Measurements from ENCODE around the gene DLGAP4.

Gene DLGAP4

DNA sequence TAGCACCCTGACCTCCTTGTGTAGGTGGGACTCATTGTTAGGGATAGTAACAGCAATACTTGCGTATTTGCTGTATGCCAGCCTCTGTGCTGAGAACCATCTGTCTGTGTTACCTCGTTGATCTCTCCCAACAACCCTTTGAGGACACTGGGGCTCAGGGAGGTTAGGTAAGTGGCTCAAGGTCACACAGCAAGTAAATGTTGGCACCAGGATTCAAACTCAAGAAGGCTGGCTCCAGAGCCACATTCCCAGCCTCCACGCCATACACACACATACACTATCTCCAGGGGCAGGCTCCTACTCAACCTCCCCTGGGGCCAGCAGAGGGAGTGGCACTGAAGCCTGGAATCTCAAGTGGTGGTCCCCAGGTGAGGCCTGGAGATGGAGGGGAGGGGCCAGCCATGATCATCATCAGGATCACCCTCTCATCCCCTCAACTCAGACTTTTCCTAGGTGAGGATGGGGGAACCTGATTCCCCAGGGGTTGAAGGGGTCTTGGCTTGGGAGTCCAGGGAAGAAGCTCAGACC lies 109.4 kb downstream of the DLGAP4 start:
- DNase-seq (ENCODE audit: extremely low spot score), result no peak
- TF ChIP-seq SUZ12 (IDR thresholded peaks at IDR 0.05) (no peak), SP1 (IDR thresholded peaks at IDR 0.05) (no peak), NFRKB (IDR thresholded peaks at IDR 0.05) (no peak)
- ChIA-PET POLR2A (no interaction called here), CTCF (no interaction called here)

DNA sequence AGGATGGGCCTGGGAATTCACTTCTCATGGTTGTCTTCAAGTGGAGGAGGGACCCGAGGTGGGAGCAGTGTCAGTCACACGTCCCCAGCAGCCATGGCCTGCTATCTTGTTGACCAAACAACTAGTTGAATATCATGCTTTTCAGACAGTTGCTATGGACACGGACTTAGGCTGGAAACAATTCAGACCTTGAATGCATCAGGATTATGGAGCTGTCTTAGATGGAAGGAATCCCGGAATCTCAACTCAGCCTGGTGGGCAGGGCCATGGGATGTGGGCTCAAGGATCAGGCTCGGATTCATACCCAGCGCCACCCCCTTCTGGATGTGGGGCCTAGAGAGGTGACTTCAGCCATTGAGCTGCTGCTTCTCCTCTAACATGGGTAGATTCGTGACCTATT lies 112.6 kb downstream of the DLGAP4 start:
- CTCF ChIA-PET, result no interaction called here
- TF ChIP-seq NFRKB (IDR thresholded peaks at IDR 0.05) (no peak), SUZ12 (IDR thresholded peaks at IDR 0.05) (no peak), ARNT (IDR thresholded peaks at IDR 0.05) (no peak), FOXA1 (IDR thresholded peaks at IDR 0.05) (no peak), L3MBTL2 (conservative IDR thresholded peaks at IDR 0.05) (no peak), CTBP1 (IDR thresholded peaks at IDR 0.05; ENCODE audit: borderline replicate concordance) (no peak), BHLHE40 (IDR thresholded peaks at IDR 0.05; ENCODE audit: borderline replicate concordance) (no peak), ELF4 (IDR thresholded peaks at IDR 0.05) (no peak), SP1 (IDR thresholded peaks at IDR 0.05) (no peak), FOXK2 (IDR thresholded peaks at IDR 0.05) (no peak), HDGF (IDR thresholded peaks at IDR 0.05; ENCODE audit: borderline replicate concordance) (no peak), TARDBP (IDR thresholded peaks at IDR 0.05) (no peak), LEF1 (IDR thresholded peaks at IDR 0.05; ENCODE audit: borderline replicate concordance) (no peak), ZNF384 (IDR thresholded peaks at IDR 0.05) (no peak), FOXM1 (IDR thresholded peaks at IDR 0.05; ENCODE audit: borderline replicate concordance) (no peak)
- TF ChIP-seq, protein P1, sequence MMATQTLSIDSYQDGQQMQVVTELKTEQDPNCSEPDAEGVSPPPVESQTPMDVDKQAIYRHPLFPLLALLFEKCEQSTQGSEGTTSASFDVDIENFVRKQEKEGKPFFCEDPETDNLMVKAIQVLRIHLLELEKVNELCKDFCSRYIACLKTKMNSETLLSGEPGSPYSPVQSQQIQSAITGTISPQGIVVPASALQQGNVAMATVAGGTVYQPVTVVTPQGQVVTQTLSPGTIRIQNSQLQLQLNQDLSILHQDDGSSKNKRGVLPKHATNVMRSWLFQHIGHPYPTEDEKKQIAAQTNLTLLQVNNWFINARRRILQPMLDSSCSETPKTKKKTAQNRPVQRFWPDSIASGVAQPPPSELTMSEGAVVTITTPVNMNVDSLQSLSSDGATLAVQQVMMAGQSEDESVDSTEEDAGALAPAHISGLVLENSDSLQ (IDR thresholded peaks at IDR 0.05), result no peak
- no peak for DNase-seq (ENCODE audit: extremely low spot score)

DNA sequence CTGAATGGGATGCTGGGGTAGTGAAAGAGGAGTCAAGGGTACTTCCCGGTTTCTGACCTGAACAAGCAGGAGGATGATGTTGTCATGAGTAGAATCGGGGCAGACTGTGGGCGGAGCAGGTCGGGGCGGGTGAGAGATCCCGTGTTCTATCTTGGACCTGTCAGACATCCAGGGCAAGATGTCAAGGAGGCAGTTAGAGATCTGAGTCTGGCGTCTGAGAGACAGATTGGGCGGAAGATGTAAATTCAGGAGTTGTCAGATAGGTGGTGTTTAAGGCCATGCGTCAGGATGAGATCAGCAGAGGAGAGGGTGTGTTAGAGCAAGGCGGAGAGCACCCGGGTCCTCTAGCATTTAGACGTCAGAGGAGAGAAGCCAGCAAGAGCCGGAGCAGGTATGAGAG lies 115.5 kb downstream of the DLGAP4 start:
- ChIA-PET CTCF (no interaction called here), POLR2A (no interaction called here)
- DNase-seq (ENCODE audit: extremely low spot score), result no peak
- TF ChIP-seq TARDBP (IDR thresholded peaks at IDR 0.05), result no peak
- no peak for TF ChIP-seq L3MBTL2 (conservative IDR thresholded peaks at IDR 0.05)
- no peak for TF ChIP-seq ARNT (IDR thresholded peaks at IDR 0.05)
- TF ChIP-seq SUZ12 (IDR thresholded peaks at IDR 0.05), result no peak
- no peak for TF ChIP-seq LEF1 (IDR thresholded peaks at IDR 0.05; ENCODE audit: borderline replicate concordance)
- no peak for TF ChIP-seq FOXM1 (IDR thresholded peaks at IDR 0.05; ENCODE audit: borderline replicate concordance)
- TF ChIP-seq, protein P1 (IDR thresholded peaks at IDR 0.05), result no peak
- TF ChIP-seq SP1 (IDR thresholded peaks at IDR 0.05), result no peak
- TF ChIP-seq HDGF (IDR thresholded peaks at IDR 0.05; ENCODE audit: borderline replicate concordance), result no peak
- no peak for TF ChIP-seq FOXK2 (IDR thresholded peaks at IDR 0.05)
- TF ChIP-seq CTBP1 (IDR thresholded peaks at IDR 0.05; ENCODE audit: borderline replicate concordance), result no peak
- no peak for TF ChIP-seq FOXA1 (IDR thresholded peaks at IDR 0.05)
- no peak for TF ChIP-seq ZNF384 (IDR thresholded peaks at IDR 0.05)
- no peak for TF ChIP-seq ELF4 (IDR thresholded peaks at IDR 0.05)

More for the DNA sequence above, 112.6 kb downstream of the DLGAP4 start:
- POLR2A ChIA-PET, result no interaction called here

DNA sequence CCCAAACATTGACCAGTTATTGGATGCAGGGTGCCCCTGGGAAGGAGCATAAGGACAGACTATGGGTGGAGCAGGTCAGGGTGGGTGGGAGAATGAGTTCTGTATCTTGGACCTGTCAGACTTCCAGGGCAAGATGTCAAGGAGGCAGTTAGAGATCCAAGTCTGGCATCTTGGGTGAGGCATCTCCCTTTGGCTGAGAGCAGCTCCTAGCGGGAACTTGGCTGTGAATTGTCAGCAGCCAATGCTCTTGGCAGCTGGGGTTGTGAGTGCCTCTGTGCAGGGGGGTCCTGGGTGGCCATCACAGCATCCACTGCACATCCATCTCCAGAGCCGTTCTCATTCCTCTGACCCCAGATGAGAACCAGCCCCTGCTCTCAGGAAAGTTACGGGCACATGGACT lies 118.2 kb downstream of the DLGAP4 start:
- CTCF ChIA-PET, result no interaction called here

DNA sequence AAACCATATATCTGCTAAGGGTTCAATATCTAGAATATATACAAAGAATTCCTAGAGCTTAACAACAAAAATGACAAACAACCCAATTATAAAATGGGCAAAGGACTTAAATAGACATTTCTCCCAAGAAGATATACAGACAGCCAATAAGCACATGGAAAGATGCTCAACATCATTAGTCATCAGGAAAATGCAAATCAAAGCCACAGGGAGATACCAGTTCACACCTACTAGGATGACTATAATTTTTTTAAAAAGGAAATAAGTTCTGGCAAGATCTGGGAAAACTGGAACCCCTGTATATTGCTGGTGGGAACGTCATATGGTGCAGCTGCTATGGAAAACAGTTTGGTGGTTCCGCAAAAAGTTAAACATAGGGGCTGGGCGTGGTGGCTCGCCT lies 119.0 kb downstream of the DLGAP4 start:
- TF ChIP-seq L3MBTL2 (conservative IDR thresholded peaks at IDR 0.05), result no peak
- no peak for DNase-seq (ENCODE audit: extremely low spot score)
- ChIA-PET POLR2A (no interaction called here), CTCF (no interaction called here)

More for the DNA sequence above, 118.2 kb downstream of the DLGAP4 start:
- TF ChIP-seq NFRKB (IDR thresholded peaks at IDR 0.05) (no peak), FOXK2 (IDR thresholded peaks at IDR 0.05) (no peak), L3MBTL2 (conservative IDR thresholded peaks at IDR 0.05) (no peak), ARNT (IDR thresholded peaks at IDR 0.05) (no peak), ZNF384 (IDR thresholded peaks at IDR 0.05) (no peak), HDGF (IDR thresholded peaks at IDR 0.05; ENCODE audit: borderline replicate concordance) (no peak), TARDBP (IDR thresholded peaks at IDR 0.05) (no peak), SUZ12 (IDR thresholded peaks at IDR 0.05) (no peak), CTBP1 (IDR thresholded peaks at IDR 0.05; ENCODE audit: borderline replicate concordance) (no peak), FOXA1 (IDR thresholded peaks at IDR 0.05) (no peak), ELF4 (IDR thresholded peaks at IDR 0.05) (no peak), FOXM1 (IDR thresholded peaks at IDR 0.05; ENCODE audit: borderline replicate concordance) (no peak)
- TF ChIP-seq, protein P1 (IDR thresholded peaks at IDR 0.05), result no peak
- POLR2A ChIA-PET, result no interaction called here
- DNase-seq (ENCODE audit: extremely low spot score), result no peak

DNA sequence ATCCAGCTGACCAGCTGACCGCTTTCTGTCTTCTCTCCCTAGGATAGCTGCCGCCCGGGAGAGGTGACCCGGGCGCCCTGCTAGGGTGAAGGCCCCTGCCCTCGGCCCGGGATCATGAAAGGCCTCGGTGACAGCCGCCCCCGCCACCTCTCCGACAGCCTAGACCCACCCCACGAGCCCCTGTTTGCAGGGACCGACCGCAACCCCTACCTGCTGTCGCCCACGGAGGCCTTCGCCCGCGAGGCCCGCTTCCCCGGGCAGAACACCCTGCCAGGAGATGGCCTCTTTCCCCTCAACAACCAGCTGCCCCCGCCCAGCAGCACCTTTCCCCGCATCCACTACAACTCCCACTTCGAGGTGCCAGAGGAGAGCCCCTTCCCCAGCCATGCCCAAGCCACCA lies 125.5 kb downstream of the DLGAP4 start:
- ChIA-PET POLR2A (no interaction called here), CTCF (interaction anchor here (0.6 kb wide), 1 partner anchor 1324 kb away, joined by 3 read pairs; no protein-coding TSS in a partner anchor)
- no peak for DNase-seq (ENCODE audit: extremely low spot score)
- TF ChIP-seq HDGF (IDR thresholded peaks at IDR 0.05; ENCODE audit: borderline replicate concordance) (no peak), FOXK2 (IDR thresholded peaks at IDR 0.05) (no peak), BHLHE40 (IDR thresholded peaks at IDR 0.05; ENCODE audit: borderline replicate concordance) (no peak), SUZ12 (IDR thresholded peaks at IDR 0.05) (no peak), ZNF384 (IDR thresholded peaks at IDR 0.05) (no peak), NFRKB (IDR thresholded peaks at IDR 0.05) (no peak), ELF4 (IDR thresholded peaks at IDR 0.05) (no peak), FOXM1 (IDR thresholded peaks at IDR 0.05; ENCODE audit: borderline replicate concordance) (no peak), FOXA1 (IDR thresholded peaks at IDR 0.05) (no peak), ARNT (IDR thresholded peaks at IDR 0.05) (no peak), L3MBTL2 (conservative IDR thresholded peaks at IDR 0.05) (no peak), TARDBP (IDR thresholded peaks at IDR 0.05) (no peak), SP1 (IDR thresholded peaks at IDR 0.05) (no peak), CTBP1 (IDR thresholded peaks at IDR 0.05; ENCODE audit: borderline replicate concordance) (no peak), LEF1 (IDR thresholded peaks at IDR 0.05; ENCODE audit: borderline replicate concordance) (no peak)
- TF ChIP-seq, protein P1 (IDR thresholded peaks at IDR 0.05), result no peak
